HG03378 (cell line): ENCODE data around the gene DAO.
"Not testable (repeated sequence)": the region's sequence is repeated elsewhere in the genome, so short reads cannot be mapped to it uniquely, and the experiment has no call there.

Experiments
- ATAC-seq: cut with Tn5 transposase; IDR thresholded peaks from one replicate; pipeline ENCODE4 v1.9.1; 2021; ENCODE audit warnings: mild to moderate bottlenecking, moderate library complexity; ENCODE audit not compliant: unreplicated experiment

DAO gene

DNA sequence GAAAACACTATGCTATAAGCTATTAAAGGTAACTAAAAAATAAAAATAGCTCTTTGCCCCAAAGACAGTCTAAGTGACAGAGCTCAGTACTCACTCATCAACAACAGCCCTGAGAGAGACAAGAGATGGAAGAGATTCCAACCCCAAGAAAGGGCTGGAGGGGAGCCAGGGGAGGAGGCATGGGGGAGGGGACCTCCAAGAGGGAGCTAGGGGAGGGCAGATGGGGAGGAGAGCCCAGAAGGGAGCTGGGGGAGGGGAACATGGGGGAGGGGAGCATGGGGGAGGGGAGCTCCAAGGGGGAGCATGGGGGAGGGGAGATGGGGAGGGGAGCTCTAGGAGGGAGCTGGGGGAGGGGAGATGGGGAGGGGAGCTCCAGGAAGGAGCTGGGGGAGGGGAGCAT, 30.2 kb upstream of the DAO start:
- ATAC-seq, result no peak

DNA sequence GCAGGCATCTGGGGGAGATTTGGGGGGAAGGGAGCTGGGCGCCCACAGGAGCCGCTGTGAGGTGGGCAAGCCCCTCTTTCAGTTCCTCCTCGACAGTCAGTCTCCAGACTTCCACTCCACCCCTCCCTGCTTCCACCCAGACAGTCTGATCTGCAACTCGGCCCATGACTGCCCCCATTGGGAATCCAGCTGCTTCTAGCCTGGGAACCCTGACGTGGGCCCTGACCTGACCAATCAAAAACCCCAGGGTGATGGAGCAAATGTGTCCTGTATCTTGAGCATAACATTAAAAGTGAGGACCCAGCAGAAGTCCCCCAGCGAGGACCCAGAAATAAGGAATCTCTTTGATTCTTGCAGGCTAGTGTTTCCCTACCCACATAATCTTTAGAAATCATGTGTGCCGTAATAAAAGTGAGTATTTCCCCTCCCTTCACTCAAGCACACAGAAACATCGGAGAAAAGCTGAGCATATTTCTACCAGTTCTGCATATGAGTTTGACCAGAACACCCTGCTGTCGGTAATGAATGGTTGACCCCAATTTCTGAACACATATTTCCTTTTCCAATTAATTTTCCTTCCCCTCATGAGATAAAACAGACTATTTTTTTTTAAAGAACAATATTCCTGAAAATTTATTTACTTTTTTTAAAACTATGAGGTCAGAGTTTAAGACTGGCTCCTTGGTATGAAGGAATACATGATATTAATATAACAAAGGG, 28.9 kb upstream of the DAO start:
- ATAC-seq, result no peak

DNA sequence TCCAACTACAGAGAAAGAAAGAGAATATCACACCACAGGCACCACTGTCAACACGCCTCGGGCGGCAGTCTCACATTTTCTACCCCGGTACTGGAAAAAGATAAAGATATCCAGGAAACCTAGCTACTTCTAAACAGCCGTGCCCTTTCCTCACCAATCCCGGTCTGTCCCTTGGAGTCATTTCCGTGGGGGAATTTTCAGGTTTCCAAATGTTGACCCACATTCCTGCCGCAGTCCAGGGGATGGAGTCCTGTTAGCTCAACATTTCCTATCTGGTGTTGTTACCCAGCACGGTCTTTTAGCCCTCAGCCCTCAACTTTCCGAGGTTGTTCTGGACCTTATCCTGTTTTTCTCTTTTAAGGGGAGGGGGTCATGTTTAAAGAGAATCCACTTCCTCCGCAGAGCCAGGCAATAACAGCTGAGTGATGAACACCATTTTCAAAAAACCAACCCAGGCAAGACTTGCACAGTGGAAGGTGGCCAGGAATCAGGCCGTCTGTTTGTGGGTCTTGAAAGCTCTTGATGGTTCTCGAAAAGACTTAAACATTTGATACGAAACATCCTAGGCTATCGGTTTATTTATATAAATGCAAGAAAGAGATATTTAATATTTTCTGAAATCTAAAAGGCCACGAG, 27.1 kb upstream of the DAO start:
- ATAC-seq, result no peak

DNA sequence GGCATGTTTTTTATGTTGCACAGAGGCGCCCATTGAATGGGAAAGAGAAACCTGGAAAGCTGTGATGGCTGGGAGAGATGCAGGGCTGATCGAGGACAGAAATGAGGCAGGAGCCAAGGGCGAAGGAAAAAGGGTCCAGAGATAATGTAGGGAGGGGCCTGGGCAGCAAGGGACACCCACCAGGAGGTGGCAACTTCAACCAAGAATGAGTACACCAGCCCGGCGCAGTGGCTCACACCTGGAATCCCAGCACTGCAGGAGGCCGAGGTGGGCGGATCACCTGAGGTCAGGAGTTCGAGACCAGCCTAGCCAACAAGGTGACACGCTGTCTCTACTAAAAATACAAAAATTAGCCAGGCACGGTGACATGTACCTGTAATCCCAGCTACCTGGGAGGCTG, 26.5 kb upstream of the DAO start:
- no peak for ATAC-seq

GRCh38 chr12:108853981-108854446, 25.9 kb upstream of the DAO start:
- ATAC-seq, result no peak

GRCh38 chr12:108854451-108855283, 25.2 kb upstream of the DAO start:
- no peak for ATAC-seq

GRCh38 chr12:108855284-108856169, 24.4 kb upstream of the DAO start:
- no peak for ATAC-seq

DNA sequence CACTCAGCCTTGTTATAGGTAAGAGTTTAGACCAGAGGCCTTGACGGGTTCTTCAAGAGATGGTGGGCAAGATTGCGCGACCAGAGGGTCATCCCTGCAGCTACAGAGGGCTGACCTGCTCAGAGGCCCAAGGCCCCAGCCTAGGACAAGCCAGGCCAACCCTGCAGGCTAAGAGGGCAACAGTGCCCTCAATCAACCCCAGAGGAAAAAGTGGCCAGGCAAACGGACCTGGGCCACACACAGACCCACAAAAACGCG, 23.8 kb upstream of the DAO start:
- ATAC-seq, result no peak

GRCh38 chr12:108856428-108857157, 23.3 kb upstream of the DAO start:
- ATAC-seq, result no peak

DNA sequence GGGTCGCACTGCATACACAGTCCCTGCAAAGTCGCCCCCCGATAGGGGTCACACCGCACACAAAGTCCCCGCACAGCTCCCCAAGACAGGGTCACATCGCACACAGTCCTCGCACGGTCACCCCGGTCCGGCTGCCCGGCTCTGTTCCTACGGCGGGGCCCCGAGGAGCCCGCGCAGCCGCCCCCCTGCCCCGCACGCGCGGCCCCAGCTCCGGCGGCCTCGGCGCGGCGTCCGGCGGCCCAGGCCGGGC, 22.8 kb upstream of the DAO start:
- ATAC-seq, result no peak

DNA sequence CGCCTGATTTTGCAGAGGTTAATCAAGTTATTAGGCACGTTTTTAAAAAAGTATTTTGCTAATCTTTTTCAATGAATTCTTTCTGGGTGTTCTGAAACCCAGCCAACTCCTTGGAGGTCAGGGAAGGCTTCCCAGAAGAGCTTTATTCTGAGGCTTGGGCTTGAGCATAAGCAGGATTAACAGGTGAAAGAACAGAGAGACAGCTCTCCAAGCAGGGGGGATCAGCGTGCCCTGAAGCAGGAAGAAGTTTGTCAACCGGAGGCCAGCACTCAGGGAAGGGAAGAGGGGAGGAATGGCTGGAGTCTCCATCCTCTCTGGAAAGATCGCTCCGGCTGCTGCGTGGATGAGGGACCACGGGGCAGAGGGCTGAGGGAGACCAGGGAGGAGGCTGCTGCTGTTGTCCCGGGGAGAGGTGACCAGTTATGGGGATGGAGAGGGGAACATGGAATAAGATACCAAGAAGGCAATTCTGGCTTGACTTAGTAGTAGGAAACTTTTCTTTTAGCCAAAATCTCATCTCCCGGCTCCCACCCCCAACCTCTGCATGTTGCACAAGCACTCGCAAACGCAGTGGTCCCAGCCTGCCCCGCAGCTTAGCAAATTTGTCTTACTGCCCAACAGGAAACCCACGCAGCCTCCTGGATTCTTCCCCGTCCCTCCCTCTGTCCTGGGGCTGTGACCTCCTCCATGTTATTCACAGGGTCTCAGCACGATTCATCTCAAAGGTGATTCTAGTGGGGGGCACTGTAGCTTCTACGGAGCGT, 21.4 kb upstream of the DAO start:
- ATAC-seq, result no peak

GRCh38 chr12:108859141-108859922, 20.6 kb upstream of the DAO start:
- ATAC-seq, result not testable (repeated sequence)

- ATAC-seq, result no peak
Observed at GRCh38 chr12:108859923-108860291, 20.0 kb upstream of the DAO start.

- ATAC-seq, result no peak
Observed at GRCh38 chr12:108860443-108860842, 19.4 kb upstream of the DAO start.

DNA sequence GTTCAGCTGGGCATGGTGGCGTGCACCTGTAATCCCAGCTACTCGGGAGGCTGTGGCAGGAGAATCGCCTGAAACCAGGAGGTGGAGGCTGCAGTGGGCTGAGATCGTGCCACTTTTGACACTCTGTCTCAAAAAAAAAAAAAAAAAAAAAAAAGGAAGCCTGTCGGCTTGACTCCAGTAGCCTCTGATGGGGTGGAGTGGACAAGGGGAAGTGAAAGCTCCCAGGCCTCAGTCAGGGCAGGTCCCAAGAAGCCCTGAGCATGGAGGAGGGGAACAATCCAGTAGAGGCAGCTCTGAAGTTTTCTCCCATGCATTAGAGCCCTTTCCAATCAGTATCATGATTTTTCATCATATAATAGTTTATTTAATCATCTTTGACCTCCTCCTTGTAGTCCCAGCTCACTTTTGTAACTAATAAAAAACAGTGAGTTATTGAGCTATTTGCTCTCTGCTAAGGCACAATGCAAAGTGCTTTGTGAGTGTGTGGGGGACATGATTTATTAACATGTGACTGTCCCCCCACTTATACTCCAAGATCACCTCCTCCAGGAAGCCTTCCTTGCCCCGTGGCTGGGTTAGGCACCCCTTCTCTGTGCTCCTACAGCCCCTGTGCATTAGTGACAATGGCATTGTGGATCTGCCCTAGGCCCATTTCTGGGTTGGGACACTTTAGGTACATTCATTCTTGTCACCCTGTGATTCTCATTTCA, 17.9 kb upstream of the DAO start:
- ATAC-seq, result no peak

GRCh38 chr12:108862588-108862959, 17.3 kb upstream of the DAO start:
- no peak for ATAC-seq

- no peak for ATAC-seq
Observed at GRCh38 chr12:108865169-108865568, 14.7 kb upstream of the DAO start.

DNA sequence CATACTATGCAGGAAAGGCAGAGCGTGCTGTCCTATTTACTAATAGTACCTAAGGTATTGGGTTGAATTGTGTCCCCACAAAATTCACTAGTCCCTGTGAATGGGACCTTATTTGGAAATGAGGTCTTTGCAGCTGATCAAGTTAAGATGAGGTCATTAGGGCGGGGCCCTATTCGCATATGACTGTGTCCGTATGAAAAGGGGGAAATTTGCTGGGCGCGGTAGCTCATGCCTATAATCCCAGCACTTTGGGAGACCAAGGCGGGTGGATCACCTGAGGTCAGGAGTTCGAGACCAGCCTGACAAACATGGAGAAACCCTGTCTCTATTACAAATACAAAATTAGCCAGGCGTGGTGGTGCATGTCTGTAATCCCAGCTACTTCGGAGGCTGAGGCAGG, 13.8 kb upstream of the DAO start:
- ATAC-seq, result not testable (repeated sequence)

DNA sequence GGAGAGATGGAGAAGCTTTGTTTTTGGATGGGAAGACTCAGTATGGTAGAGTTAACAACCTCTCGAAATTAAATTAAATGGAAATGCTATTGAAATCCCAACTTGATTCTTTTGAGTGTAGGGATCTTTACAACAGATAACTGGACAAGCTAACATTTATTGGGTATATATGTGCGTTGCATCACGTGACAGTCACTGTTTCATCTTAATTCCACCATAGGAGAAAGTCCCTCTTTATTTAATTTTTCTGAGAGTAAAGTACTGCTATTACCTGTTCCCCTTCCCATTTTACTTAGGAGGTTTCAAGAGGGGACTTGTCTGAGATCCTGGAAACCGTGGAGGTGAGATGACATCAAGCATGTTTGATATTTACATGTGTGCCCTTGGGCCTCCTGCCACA, 11.1 kb upstream of the DAO start:
- no peak for ATAC-seq
